HG03175 (cell line): ENCODE results near the gene KRT9.
"Not testable (repeated sequence)": the region's sequence is repeated elsewhere in the genome, so short reads cannot be mapped to it uniquely, and the experiment has no call there.

Experiments
- ATAC-seq: cut with Tn5 transposase; IDR thresholded peaks from one replicate; pipeline ENCODE4 v1.9.1; 2021; ENCODE audit warnings: mild to moderate bottlenecking, moderate library complexity; ENCODE audit not compliant: unreplicated experiment

Gene KRT9

GRCh38 chr17:41602524-41602923 lies 30.7 kb upstream of the KRT9 start:
- no peak for ATAC-seq

GRCh38 chr17:41600318-41600717 lies 28.5 kb upstream of the KRT9 start:
- no peak for ATAC-seq

GRCh38 chr17:41599680-41600079 lies 27.8 kb upstream of the KRT9 start:
- ATAC-seq = no peak

DNA sequence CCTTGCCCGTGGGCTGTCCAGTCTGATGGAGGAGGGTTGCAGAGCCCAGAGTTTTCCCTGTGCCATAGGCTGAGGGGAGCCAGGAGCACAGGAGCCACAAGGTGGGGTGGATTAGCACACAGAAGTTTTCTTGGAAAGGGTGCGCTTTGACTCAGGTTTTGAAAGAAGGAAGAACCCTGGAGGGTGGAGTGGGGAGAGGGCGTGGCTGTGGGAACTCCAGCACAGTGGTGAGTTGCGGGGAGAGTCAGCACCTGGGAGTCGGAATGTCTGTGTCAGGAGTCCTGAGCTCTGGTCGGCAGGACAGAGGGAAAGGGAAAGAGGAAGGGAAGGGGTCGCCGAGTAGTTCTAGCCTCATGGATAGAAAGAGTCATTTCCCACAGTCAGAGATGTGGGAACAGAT lies 23.7 kb upstream of the KRT9 start:
- ATAC-seq = no peak

DNA sequence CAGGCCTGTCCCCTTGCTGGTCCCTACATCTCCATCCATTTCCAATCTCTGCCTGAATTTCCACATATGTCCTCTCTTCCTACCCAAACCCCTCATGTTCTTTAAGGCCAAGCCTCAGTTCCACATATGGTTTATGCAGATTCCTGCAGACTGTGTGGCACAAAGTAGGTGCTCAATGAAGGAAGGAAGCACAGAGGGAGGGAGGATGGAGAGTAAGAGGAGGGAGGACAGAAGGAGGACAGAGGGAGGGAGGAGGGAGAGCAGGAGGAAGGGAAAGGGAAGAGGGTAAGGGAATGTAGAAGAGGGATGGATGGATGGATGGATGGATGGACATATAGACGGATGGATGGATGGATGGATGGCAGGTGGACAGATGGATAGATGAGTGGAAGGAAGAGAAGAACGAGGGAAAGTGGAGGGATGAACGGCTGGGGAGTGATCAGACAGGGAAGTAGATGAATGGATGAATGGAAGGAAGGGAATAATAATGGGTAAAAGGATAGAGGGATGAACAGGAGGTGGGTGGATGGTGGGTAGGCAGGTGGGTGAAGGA lies 22.6 kb upstream of the KRT9 start:
- ATAC-seq = no peak

- no peak for ATAC-seq
Observed at GRCh38 chr17:41593306-41593981, 21.6 kb upstream of the KRT9 start.

DNA sequence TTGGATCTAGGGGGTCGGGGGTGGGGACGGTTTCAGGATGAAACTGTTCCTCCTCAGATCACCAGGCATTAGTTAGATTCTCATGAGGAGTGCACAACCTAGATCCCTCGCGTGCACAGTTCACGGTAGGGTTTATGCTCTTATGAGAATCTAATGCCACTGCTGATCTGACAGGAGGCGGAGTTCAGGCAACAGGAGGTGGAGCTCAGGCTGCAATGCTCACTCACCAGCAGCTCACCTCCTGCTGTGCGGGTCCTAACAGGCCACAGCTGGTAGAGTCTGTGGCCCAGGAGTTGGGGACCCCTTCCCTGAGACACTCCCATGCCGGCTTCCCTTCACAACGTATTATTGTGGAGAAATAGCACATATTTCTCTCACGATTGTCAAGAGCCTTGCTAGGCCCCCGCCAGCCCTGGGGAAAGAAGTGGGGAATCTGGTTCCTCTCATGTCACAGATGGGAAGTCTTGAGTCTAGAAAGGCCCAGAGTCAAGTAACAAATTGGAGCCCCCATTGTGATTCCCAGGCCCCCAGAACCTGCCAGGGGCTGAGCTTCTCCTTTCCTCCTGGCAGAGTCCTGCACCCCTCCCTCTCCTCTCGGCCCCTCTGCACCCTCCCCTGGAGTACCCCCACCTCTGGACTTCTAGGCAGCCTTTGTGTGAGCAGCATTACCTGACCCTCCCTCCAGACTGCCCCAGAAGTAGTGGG lies 20.9 kb upstream of the KRT9 start:
- ATAC-seq = no peak

- ATAC-seq = no peak
Observed at GRCh38 chr17:41589301-41589700, 17.4 kb upstream of the KRT9 start.

DNA sequence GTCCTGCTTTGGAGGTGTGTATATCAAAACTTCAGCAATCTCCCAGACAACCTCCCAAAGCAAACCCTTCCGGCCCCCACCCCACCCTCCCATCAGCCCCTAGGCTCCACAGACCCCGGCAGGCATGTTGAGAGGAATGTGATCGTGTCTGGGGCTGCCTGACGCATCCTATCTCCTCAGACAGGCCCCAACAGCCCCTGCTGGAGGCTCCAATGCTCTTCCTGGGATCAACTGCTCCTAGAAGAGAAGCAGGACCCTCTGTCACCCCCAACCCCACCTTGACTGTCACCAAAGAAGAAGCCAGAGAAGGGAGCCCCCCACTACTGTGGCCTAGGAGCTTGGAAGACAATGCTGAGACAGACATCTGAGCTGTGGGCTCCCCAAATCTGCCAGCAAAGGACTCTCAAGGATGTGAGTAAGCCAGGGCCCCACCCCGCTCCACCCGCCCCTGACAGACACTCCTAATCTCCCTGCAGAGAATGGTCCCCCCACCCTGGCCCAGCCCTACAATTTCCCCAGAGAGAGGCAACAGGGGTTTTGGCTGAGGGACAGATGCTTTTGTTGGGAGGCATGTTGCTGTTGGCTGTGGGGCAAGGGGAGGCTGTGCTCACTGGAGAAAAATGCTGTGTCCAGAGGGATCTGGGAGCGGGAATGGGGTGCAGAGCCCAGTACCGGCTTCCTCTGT lies 16.4 kb upstream of the KRT9 start:
- ATAC-seq = no peak

DNA sequence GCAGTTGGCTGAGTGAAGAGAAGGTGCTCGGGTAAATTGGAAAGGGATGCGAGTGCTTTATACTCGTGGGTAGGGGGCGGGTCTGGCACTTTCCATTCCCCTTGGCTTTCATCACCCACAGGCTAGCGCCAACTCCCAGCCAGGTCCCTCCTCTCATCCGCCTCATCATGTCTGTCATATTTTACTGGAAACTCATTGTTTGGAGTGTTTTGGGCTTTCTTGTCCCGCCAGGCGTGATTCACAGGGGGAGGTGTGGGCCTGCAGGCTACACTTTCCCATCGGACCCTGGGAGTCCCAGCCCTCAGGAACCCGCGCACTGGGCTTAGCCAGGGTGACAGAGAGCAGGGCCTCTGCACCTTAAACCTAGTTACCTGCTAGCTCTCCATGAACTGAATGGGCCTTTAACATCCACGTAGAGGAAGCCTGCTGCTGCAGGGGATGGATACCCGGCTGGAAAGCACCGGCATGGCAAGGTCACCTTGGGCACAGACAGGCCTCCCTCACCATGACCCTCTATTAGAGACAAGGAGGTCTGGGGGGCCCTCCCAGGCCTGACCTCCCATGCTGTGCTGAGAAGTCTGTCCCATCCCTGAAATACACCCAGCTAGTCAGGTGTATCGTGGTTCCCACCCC lies 15.1 kb upstream of the KRT9 start, which contains the start of gene KRT14:
Gene KRT14 (minus strand): TSS at position 33 of the 633 bp plus-strand sequence. CDS start 61 bp downstream, outside the sequence.
- ATAC-seq = no peak

DNA sequence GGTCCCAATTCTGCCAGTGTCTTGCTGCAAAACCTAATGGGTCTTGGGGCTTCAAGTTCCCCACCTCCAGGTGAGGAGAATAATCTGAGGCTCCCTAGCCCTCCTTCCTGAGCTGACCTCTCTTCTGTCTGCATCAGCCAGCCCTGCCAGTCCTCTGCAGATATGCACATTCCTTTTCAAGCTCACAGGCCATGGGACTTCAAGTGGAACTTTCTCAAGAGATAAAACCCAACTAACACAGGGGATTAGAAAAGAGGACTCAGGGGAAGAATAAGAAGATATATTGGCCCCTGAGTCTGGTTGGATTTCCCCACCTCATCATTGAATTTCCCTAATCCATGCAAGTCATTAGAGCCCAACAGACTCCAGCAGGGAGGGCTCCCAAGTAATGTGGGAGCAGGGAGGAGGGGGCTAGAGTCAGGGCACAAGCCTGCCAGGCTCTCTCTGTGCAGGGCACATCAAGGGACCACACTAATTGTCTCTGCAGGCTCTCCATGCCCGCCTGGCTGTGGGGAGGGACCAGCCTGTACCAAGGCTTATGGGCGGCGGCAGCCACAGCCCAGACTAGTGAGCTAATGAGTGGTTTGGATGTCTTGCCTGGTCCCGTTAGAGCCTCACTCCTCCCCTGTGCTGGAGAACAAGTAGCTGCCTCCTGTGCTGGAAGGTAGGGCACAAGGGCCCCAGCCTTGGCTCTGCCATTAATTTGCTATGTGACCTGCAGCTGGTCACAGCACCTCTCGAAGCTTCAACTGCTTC lies 13.6 kb upstream of the KRT9 start:
- ATAC-seq = no peak

GRCh38 chr17:41584331-41584927 lies 12.6 kb upstream of the KRT9 start:
- not testable (repeated sequence) for ATAC-seq

DNA sequence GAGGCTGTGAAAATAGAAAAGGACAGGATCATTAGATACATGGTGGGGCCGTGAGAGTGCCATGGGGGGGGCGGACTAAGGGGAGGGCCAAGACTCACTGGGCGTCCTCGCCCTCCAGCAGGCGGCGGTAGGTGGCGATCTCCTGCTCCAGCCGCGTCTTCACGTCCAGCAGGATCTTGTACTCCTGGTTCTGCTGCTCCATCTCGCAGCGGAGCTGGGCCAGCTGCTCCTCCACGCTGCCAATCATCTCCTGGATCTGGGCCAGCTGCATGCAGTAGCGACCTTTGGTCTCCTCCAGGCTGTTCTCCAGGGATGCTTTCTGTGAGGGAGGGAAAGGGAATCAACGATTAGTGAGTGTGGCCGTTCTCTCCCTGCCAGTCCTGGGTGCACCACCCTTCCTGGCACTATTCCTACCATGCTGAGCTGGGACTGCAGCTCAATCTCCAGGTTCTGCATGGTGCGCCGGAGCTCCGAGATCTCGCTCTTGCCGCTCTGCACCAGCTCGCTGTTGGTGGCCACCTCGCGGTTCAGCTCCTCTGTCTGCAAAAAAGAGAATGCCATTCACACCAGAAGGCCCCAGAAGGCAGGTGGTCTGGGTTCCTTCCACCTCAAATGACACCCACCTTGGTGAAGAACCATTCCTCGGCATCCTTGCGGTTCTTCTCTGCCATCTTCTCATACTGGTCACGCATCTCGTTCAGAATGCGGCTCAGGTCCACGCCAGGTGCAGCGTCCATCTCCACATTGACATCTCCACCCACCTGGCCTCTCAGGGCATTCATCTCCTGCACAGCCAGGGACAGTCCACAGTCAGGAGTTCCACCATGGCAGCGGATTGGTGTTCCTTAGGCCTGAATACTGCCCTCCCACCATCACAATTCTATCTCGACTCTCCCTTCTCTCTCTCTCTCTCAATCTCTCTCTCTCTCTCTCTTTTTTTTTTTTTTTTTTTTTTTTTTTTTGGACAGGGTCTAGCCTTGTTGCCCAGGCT lies 11.6 kb upstream of the KRT9 start:
- no peak for ATAC-seq

GRCh38 chr17:41582061-41582968 lies 10.5 kb upstream of the KRT9 start:
- ATAC-seq = not testable (repeated sequence)

- no peak for ATAC-seq
Observed at GRCh38 chr17:41581366-41582060, 9.7 kb upstream of the KRT9 start.

DNA sequence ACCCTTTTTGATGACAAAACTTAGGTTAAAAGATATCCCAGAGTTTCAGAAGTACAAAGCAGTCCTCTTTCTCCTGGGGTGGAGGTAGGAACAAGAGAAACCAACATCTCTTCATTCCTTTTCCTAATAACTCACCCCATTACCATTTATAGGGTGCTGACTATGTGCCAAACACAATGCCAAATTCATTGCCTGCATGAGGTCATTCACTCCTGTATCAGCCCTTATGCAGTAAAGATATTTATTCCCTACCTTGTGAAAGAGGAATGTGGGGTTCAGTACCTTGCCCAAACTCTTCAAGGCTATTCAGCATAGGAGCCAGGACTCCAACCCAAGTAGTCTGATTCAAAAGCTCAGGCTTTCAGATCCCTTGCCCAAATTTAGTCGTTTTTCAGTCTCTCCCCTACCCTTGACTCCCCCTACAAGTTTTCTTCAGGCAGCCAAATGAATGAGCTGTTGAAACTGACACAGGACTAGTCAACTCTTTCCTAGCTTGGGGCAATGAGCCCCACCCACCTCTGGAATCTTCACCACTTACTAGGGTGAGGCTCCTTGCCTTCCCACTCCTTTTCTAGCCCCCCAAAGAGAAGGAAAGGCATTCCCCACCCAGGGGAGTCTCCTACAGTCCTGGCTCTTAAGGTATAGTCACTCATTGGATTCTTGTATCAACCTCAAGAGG lies 9.0 kb upstream of the KRT9 start:
- no peak for ATAC-seq

GRCh38 chr17:41580244-41580575 lies 8.4 kb upstream of the KRT9 start:
- ATAC-seq = no peak
